Measurements from ENCODE around the gene PXDN.

Gene PXDN

DNA sequence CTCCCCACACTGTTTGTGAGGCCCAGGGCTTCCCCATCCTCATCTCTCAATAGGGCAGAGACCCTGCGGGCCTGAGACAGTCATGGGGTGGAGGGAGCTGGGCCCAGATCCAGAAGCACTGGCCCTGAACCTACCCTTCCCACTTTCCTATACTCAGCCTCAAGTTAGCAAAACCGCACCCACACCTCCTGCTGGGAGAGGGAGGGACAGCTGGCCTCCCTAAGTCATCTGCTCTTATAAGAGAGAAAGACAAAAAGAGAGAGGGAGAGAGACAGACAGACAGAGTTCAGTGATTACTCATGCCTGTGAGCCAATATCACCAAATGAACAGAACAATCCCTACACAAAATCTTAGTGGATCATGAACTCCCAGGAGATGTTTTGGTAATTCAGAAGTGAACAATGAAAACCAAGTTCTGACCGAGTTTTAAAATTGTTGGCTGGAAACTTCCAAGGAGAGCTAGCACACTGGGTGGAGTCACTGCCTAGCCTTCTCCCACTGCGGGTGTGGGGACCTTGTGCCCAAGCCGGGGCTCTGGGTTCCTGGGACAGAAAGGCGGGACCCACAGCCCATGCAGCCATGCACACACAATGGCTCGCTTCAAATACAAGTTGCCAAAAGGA, 130.5 kb downstream of the PXDN start:
- DNase-seq (ENCODE audit: low read depth, low spot score): no peak

DNA sequence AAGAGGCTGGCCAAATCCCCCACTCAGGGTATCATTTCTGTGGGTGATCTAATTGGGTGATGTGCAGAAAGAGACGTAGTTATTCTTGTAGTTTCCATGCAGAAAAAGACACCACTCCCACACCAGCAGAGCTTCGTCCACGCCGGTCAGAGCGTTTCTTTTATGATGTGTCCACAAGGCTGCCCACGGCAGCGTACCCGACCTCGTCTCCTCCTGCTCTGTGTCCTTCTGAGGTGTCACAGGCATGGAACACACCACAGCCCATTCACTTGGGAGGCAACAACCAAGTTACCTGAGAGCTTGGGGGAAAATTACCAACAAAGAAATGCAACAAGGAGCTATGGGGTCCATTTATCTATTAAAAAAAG, 131.3 kb downstream of the PXDN start:
- DNase-seq (ENCODE audit: low read depth, low spot score): no peak

DNA sequence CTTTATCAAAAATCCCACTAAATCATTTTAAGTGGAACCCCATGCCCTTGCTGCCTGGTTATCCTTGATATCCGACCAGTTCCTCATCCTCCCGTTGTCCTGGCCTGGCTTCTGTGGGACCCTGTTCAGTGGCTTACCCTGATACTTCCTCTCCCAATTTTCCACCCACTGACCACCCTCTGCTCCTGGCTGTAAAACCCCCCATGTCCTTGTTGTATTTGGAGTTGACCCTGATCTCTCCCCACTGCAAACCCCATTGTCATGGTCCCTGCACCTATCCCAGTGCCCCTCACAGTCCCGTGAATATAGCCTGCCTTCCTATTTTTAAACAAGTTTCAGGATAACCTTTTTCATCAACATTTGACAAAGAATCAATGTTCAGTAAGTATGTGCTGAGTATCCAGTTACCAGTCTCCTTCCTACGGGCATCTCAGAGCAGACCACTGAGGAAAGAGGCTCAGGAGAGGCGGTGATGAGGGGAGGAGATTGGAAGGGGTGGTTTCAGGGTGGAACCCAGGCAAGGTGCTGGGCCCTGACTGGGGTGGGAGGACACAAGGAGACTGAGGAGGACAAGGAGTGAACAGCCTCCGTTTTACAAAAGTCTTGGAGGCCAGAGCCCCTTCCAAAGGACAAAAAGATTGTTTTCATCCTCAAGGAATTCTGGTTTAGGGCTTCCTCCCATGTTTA, 131.8 kb downstream of the PXDN start:
- no peak for DNase-seq (ENCODE audit: low read depth, low spot score)

DNA sequence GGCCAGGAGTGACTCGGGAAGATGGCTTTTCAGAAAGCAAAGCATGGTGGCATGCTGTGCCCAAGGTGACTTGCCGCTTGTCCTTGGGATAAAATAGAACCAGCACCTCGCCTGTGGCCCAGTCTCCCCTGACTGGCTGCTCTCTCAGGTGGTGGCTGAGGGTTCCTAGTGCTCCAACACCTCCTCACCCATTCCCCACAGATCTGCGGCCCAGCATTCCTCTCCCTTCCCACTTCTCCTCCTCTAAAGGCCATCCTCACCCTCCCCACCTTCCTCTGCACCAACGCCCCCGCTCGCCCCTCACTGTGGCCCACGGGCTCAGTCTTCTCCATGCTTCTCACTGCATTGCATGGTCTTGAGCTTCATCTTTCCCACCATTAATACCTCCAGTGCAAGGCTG, 132.4 kb downstream of the PXDN start:
- no peak for DNase-seq (ENCODE audit: low read depth, low spot score)

DNA sequence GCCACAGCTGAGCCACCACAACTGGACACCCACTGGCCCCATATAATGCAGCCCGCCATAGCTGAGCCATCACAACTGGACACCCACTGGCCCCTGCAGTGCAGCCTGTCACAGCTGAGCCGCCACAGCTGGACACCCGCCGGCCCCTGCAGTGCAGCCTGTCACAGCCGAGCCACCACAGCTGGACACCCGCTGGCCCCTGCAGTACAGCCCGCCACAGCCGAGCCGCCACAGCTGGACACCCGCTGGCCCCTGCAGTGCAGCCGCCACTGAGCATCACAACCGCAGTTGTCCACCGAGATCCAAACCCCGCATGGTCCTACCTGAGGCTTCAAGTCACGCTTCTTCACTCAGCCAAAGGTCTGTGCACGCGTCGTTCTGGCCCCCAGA, 134.2 kb downstream of the PXDN start:
- no peak for DNase-seq (ENCODE audit: low read depth, low spot score)

DNA sequence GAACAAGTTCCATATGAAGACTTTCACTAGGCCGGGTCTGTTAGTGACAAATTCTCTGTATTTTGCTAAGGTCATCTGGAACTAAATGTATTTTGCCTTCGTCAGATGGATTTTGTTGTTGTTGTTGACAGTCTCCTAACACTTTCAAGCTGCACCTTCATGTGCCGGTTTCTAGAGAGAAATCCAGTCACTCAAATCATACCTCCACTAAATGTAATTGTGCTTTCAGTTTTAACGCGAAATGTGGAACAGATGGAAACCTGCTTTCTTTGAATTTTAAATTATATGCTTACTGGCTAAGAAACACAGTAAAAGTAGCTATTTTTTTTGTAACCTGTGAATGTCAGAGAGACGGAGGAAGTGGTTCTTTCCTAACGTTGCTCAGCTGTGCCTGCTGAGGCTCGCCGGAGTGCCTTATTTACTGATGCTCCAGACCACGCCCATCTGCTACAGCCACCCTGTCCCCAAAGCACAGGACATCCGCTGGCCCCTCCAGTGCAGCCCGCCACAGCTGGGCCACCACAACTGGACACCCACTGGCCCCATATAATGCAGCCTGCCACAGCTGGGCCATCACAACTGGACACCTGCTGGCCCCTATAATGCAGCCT, 134.7 kb downstream of the PXDN start:
- DNase-seq (ENCODE audit: low read depth, low spot score): no peak

DNA sequence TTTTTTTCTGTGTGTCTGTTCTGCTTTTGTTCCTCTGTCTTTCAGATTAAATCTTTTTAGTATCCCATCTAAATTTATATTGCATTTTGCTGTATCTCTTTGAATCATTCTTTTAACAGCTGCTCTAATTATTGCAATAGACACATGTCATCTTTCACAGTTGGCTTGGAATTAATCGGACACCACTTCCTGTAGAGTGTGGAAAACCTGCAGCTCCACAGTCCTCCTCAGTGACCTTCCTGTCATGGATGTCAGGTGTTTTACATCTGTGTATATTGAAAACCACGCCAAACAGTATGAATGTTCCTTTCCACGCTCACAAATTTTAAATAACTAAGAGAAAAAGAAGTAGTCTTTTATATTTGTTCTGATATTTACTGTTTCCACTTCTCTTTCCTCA, 135.3 kb downstream of the PXDN start:
- no peak for DNase-seq (ENCODE audit: low read depth, low spot score)

DNA sequence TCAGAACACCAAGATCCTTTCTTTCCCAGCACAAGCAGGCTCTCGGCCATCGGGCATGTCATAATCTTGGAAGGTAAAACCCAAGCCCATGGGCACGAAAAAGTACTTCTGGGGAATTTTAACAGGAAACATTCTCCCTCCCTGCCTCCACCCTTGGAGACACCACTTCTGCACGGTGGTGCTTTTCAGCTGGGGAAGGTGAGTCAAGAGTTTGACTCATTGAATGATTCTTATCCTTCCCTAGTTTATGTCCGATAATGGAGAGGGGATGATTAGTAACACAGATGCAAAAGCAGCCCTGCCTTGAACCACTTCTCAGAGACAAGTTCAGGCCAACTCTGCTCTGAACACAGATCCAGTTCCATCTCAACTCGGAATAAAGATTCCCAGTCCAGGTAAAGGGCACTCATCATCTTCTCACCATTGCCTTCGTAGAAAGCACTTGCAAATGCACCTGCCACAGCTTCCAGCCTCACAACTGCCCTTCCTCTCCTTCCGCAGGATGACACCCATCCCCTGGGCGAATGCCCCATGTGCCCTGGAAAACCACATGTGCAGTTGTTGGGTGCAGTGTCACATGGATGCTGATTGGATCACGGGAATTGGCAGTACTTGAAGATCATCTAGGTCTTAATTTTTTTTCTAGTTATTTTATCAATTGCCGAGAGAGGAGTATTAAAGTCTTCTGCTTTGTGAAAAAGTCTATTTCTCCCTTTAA, 136.2 kb downstream of the PXDN start:
- DNase-seq (ENCODE audit: low read depth, low spot score): no peak

DNA sequence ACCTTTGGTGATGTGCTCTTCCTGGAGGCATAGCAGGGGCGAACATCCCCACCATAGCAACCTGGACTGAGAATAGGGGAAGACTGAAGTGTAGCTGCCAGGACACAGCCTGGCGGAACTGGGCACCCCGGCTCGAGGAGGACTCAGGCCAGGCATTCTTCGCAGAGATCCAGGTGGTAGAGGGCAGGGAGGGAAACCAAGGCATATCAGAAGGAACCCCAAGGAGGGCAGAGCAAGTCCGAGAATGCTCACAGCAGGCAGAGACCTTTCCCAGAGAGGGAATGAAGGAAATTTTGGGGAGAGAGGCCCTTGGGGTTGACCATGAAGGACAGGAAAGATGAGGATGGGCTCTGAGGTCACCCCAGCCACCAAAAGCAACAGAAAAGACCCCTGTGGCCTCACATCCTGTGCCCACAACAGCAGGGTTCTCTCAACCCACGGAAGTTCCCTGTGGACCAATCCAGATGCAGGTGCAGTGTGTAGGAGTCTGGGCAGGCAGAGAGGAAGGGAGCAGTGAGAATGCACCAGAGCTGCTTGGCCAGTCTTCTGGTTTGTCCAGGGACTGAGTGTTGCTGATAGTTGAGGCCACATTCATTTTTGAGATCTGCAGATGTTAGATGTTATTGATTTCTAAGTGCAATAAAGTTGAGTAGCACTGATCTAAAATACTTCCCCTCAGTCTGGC, 136.9 kb downstream of the PXDN start:
- DNase-seq (ENCODE audit: low read depth, low spot score): no peak

DNA sequence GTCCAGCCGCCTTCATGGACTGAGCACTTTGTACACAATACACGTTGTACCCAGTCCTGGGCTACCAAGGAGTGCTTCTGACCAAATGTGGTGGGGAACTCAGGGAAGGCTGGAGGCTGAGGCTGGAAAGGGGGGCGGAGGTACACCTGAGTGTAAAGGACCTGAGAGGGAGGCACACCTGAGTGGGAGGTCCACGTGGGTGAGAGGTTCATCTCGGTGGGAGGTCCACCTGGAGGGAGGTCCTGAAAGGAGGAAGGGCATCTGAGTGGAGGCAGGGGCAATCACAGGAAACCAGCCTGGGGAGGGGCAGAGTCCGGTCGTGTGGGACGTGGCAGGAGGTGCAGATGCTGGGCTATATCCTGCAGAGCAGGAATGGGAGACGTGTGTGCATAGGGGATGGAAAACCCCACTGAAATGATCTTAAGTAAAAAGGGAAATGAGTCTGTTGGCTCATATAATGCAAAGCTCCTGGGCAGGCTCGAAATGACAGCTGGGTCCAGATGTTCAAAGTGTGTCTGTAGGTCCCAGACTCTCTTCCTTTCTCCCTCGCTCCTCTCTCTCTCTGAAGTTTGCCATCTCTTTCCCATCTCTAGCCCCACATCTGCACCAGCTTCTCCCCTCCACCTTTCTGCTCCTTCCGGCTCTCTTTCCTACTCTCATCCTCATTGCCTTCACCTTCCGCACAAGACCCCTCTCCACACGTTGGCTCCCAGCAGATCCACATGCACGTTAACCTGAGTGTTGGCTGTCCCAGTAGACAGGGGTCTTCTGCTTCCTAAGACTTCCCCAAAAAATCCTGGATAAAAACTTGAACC, 137.7 kb downstream of the PXDN start:
- no peak for DNase-seq (ENCODE audit: low read depth, low spot score)

DNA sequence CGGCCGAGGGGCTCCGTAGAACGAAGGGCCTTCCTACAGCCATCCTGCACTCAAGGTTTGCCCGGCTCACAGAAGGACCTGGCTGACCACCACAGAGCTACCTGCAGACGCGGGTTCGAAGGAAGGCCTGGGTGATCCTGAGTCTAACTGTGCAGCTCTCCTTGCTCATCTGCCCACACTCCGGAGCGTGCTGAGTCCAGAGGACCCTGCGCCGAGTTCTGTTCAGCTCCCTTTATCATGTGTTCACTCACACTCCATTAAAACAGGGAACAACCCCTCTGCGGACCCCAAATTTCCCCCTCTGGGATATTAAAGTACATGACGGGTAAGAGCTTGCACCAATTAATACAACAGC, 138.3 kb downstream of the PXDN start:
- DNase-seq (ENCODE audit: low read depth, low spot score): no peak

DNA sequence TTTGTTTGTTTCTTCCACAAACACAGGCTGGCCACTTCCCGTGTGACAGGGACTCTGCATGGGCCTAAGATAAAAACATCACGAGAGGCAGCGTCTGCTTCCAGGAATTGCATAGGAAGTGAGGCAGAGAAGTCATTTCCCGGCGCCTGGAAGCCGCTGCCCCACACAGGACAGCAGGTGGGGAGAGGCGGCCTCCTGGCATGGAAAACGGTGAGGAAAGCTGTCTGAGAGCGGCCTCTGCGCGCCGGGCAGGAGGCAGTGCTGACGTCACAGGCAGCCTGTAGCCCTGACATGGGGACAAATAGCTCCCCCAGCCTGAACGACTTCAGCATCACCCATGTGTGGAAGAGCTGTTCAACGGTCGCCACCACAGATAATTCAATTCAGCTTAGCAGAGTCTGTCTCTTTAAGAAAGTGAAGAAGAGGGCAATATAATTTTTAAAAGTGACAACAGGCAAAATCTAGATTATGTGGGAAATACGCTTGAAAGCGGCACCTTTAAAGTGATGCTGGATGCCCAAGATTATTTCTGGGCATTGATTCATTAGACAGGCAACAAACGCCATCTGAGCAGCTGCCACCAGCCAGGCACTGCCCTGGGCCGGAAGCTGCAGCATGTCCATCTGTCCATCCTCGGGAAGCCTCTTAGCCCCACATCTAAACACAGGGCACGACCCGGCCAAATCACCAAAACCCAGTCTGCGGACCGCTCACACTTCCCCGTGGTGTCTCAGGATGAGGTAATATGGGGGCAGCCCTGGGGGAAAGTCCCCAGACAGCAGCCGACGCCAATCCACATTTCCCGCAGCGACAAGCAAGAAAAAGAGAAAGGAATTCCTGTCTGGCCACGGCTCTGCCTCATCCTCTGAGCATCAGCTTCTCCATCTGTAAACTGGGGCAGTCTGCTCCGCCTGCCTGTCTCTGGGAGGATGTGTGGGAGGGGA, 138.9 kb downstream of the PXDN start:
- DNase-seq (ENCODE audit: low read depth, low spot score): no peak

DNA sequence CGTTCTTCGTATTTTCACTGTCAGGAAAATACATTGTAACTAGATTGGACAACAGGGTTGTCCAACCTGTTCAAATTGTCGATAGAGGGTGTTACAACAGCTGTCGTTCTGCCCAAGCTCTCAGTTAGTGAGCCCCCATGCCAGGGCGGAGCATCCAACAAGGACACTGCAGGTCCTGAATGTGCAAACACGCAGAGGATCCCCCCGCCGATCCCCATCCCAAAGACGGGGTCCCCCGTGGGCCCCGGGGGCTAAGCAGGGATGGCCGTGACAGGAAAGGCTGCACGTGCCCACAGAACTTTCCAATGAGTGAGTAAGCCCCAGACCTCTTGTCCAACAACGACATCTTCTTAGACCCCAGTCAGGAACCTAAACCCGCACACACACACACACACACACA, 140.8 kb downstream of the PXDN start:
- DNase-seq (ENCODE audit: low read depth, low spot score): no peak

DNA sequence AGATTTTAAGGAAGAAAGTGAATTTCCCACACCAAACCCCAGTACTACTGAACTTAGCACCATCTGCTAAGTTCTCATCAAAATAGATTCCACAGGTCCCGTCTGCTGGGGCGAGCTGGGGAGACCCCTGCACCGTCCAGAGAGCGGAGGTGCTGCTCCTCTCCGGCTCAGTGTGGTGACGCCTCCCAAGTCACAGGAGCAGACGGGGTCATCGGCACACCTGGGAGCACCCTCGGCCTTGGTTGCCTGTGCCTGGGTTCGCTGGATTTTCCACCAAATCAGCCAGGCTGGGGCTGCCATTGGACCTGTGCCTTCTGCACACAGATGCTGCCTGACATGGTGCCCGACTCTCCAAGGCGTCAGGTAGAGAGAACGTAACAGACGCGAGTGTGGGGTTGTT, 141.3 kb downstream of the PXDN start:
- DNase-seq (ENCODE audit: low read depth, low spot score): no peak

DNA sequence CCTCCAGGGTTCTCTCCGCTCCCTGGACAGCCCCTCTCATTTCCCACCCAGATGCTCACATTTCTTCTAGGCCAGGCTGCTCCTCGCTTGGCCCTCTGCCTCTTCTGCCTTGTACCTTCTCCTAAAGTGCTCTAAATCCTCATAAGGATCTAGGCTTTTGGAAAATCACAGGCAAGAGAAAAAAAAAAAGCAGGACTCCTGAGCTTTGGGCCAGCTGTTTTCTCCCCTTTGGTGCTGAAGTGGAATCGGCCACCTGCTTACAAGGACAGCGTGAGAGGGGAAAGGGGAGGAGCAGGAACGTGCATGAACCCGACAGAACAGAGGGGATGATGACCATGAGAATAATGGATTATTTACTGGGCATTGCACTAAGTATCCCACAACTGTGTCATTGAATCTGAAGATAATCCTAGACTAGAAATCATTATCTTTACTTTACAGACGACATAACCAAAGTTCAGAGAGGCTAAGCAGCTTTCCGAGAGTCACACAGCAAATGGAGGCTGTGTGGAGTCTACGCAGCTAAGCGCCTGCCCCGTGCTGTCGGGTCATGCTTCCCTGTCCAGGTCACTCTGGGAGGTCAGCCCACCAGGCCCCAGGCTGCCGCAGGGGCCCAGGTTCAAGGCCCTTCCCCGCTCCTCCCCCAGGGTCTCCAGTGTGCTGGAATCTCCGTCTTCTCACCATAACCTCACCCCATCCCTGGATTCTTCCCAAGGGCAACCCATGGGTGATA, 141.9 kb downstream of the PXDN start:
- DNase-seq (ENCODE audit: low read depth, low spot score): no peak

DNA sequence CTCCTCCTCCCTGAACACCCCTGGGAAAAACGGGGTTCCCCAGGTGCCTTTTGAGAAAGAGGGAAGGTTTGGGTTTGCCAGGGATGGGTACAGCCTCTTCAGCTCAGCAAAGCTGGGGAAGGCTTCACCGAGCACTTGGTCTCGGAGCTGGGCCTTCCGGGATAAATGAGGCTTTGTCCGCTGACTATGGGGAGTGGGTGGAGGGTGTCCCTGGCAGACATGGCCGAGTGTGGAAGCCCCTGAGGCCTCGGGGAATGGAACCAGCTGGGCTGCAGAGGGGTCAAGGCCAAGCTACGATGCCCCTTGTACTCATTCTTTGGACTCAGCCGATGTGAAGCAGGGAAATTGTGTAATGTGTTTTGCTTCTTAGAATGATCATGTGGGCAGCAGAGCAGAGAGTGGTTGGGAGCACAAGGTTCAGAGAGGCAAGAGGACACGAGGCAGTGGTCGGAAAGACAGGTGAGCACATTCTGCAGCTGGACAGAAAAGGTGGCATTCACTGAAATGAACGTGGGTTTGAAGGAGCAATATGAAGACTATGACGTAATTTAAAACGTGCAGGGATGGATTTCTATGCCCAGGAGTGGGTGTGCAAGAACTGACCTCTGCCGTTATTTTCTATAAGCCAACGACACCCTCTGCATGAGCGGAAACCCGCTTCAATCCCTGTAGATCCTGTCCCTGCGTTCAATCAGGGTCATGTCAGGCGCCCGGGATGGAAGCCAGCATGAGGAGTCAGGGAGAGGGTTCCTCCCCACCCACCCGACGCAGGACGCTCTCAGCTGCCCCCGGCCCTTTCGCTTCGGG, 142.6 kb downstream of the PXDN start:
- no peak for DNase-seq (ENCODE audit: low read depth, low spot score)

DNA sequence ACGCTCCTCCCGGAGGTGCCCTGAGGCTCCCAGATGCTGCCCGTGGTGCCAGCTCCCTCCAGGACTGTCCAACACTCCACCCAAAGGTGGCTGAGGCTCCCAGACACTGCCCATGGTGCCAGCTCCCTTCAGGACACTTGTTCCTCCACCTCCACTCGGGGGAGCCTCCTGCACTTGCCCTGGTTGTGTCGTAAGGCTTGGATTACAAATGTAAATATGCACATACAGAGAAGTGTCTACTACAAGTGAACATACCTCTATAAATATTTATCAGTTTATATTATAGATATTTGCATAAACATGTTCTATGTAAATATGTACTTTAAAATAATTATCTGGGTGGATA, 143.3 kb downstream of the PXDN start:
- DNase-seq (ENCODE audit: low read depth, low spot score): no peak

DNA sequence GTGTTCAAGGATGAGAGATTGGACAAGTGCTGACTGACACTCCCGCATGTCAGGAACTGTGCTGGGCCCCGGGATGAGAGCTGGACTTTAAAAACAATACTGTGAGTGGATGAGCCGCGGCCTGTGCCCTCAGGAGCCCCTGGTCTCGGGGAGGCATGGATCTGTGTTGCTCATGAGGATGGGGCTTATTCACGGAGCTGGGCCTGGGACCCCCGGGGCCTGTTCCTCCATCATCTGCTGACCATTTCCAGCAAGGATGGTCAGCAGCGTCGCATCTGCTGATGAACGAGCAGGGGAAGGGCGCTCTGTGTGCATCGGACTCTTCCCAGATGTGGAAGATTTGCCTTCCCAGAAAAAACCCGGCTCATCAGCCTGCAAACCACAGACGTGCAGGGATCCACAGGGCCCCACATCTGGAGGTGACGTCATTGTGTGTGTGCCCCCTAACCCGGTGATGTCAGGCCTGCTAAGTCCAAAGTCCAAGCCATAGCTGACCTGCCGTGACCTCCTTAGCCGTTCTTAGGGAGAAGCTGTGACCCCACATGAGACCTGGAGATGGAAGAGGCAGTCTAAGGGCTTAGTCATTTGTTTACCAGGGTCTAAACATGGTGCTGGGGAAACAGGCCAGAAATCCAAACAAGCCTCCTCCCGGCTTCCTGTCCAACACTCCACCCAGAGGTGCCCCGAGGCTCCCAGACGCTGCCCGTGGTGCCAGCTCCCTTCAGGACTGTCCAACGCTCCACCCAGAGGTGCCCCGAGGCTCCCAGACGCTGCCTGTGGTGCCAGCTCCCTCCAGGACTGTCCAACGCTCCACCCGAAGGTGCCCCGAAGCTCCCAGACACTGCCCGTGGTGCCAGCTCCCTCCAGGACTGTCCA, 143.9 kb downstream of the PXDN start:
- no peak for DNase-seq (ENCODE audit: low read depth, low spot score)

Measured in activated CD4-positive, CD25-positive, alpha-beta regulatory T cell treated with anti-CD3 and anti-CD28 coated beads, Interleukin-2, amount 50 U/mL, for 16 hours (primary cell).